ENCODE measurements around the gene SCAMP2. TPM values are rescaled to one million over a fixed set of nuclear protein-coding genes. Genes with fewer than 3 reads are reported as not detected.
A peak's percentile ranks its signal among the peaks of the same experiment; 100 is the strongest.

The SCAMP2 gene
- total RNA-seq, 1 experiment from 2014 or later, result 29.2 TPM

- no peaks in the 10 kb centered on the region for H3K9me3 ChIP-seq (replicated peaks)
- no peaks in the 10 kb centered on the region for H3K36me3 ChIP-seq
- H3K27me3 ChIP-seq, result peaks cover 5% of the 10 kb centered on the region; the same call in 1 of the 2 replicates
- no peak overlapping the region for H3K27ac ChIP-seq
- H3K4me3 ChIP-seq, result no peak overlapping the region
- DNase-seq, result no peak
- no peaks in the 10 kb centered on the region for H3K4me1 ChIP-seq
Observed at GRCh38 chr15:74815961-74816360, 57.2 kb downstream of the SCAMP2 start.

GRCh38 chr15:74815121-74815934 lies 57.8 kb downstream of the SCAMP2 start:
- H3K4me1 ChIP-seq, result no peaks in the 10 kb centered on the region
- no peak for DNase-seq
- H3K4me3 ChIP-seq, result no peak overlapping the region
- peaks cover 5% of the 10 kb centered on the region; the same call in 1 of the 2 replicates for H3K27me3 ChIP-seq
- no peaks in the 10 kb centered on the region for H3K36me3 ChIP-seq
- H3K9me3 ChIP-seq (replicated peaks), result no peaks in the 10 kb centered on the region
- H3K27ac ChIP-seq, result no peak overlapping the region

- no peaks in the 10 kb centered on the region for H3K9me3 ChIP-seq (replicated peaks)
- no peak within 1 kb of the TSS for H3K27ac ChIP-seq
- H3K4me1 ChIP-seq, result 0 out of 2 replicates have a peak, but pooled peaks cover 4% of the 10 kb centered on the region
- H3K36me3 ChIP-seq, result no peaks in the 10 kb centered on the region
- 0 out of 2 replicates have a peak, but pooled peaks cover 2% of the 10 kb centered on the region for H3K27me3 ChIP-seq
- no peak within 1 kb of the TSS for H3K4me3 ChIP-seq
- DNase-seq, result no peak
Observed at GRCh38 chr15:74812533-74812932, 60.6 kb downstream of the SCAMP2 start, which contains the start of gene LMAN1L. Gene LMAN1L, plus strand, starts transcription at chr15:74812835. Its CDS starts 20 bp downstream, at chr15:74812855.

- no peak overlapping the region for H3K27ac ChIP-seq
- no peak for DNase-seq
- H3K4me1 ChIP-seq, result 0 out of 2 replicates have a peak, but pooled peaks cover 4% of the 10 kb centered on the region
- H3K9me3 ChIP-seq (replicated peaks), result no peaks in the 10 kb centered on the region
- no peaks in the 10 kb centered on the region for H3K36me3 ChIP-seq
- no peaks in the 10 kb centered on the region for H3K27me3 ChIP-seq
- H3K4me3 ChIP-seq, result no peak overlapping the region
Observed at GRCh38 chr15:74809956-74810355, 63.2 kb downstream of the SCAMP2 start.

GRCh38 chr15:74809242-74809641 lies 63.9 kb downstream of the SCAMP2 start:
- no peak overlapping the region for H3K4me3 ChIP-seq
- H3K4me1 ChIP-seq, result 0 out of 2 replicates have a peak, but pooled peaks cover 4% of the 10 kb centered on the region
- peak in 1 of 2 experiments; percentile 36 for DNase-seq
- no peaks in the 10 kb centered on the region for H3K9me3 ChIP-seq (replicated peaks)
- H3K27me3 ChIP-seq, result no peaks in the 10 kb centered on the region
- H3K27ac ChIP-seq, result no peak overlapping the region
- H3K36me3 ChIP-seq, result no peaks in the 10 kb centered on the region

- H3K4me3 ChIP-seq, result no peak overlapping the region
- no peaks in the 10 kb centered on the region for H3K9me3 ChIP-seq (replicated peaks)
- no peaks in the 10 kb centered on the region for H3K36me3 ChIP-seq
- H3K4me1 ChIP-seq, result 0 out of 2 replicates have a peak, but pooled peaks cover 4% of the 10 kb centered on the region
- H3K27me3 ChIP-seq, result no peaks in the 10 kb centered on the region
- no peak overlapping the region for H3K27ac ChIP-seq
- no peak for DNase-seq
Observed at GRCh38 chr15:74808840-74809229, 64.3 kb downstream of the SCAMP2 start.

GRCh38 chr15:74808078-74808839 lies 64.9 kb downstream of the SCAMP2 start:
- no peak for DNase-seq
- Histone ChIP-seq H3K27me3 (no peaks in the 10 kb centered on the region), H3K4me3 (no peak overlapping the region), H3K36me3 (no peaks in the 10 kb centered on the region), H3K9me3 (replicated peaks) (no peaks in the 10 kb centered on the region), H3K4me1 (0 out of 2 replicates have a peak, but pooled peaks cover 4% of the 10 kb centered on the region), H3K27ac (no peak overlapping the region)

- H3K36me3 ChIP-seq, result peaks cover 2% of the 10 kb centered on the region; the same call in 1 of the 2 replicates
- no peak overlapping the region for H3K4me3 ChIP-seq
- H3K27ac ChIP-seq, result no peak overlapping the region
- H3K27me3 ChIP-seq, result no peaks in the 10 kb centered on the region
- DNase-seq, result no peak
- no peaks in the 10 kb centered on the region for H3K9me3 ChIP-seq (replicated peaks)
- H3K4me1 ChIP-seq, result 0 out of 2 replicates have a peak, but pooled peaks cover 4% of the 10 kb centered on the region
Observed at GRCh38 chr15:74807282-74807681, 65.9 kb downstream of the SCAMP2 start.

- Histone ChIP-seq H3K9me3 (replicated peaks) (no peaks in the 10 kb centered on the region), H3K27me3 (no peaks in the 10 kb centered on the region), H3K4me3 (no peak overlapping the region), H3K27ac (no peak overlapping the region), H3K36me3 (peaks cover 21% of the 10 kb centered on the region), H3K4me1 (0 out of 2 replicates have a peak, but pooled peaks cover 4% of the 10 kb centered on the region)
- no peak for DNase-seq
Observed at GRCh38 chr15:74804935-74805334, 68.2 kb downstream of the SCAMP2 start.

- no peaks in the 10 kb centered on the region for H3K4me1 ChIP-seq
- H3K27ac ChIP-seq, result no peak overlapping the region
- no peak overlapping the region for H3K4me3 ChIP-seq
- no peaks in the 10 kb centered on the region for H3K27me3 ChIP-seq
- peaks cover 27% of the 10 kb centered on the region for H3K36me3 ChIP-seq
- no peaks in the 10 kb centered on the region for H3K9me3 ChIP-seq (replicated peaks)
- no peak for DNase-seq
Observed at GRCh38 chr15:74802862-74803447, 70.2 kb downstream of the SCAMP2 start.

- Histone ChIP-seq H3K27me3 (no peaks in the 10 kb centered on the region), H3K27ac (no peak overlapping the region), H3K36me3 (peaks cover 27% of the 10 kb centered on the region), H3K9me3 (replicated peaks) (no peaks in the 10 kb centered on the region), H3K4me3 (no peak overlapping the region), H3K4me1 (no peaks in the 10 kb centered on the region)
- DNase-seq, result no peak
Observed at GRCh38 chr15:74802290-74802689, 70.9 kb downstream of the SCAMP2 start.

GRCh38 chr15:74801311-74801997 lies 71.7 kb downstream of the SCAMP2 start:
- no peaks in the 10 kb centered on the region for H3K4me1 ChIP-seq
- no peaks in the 10 kb centered on the region for H3K9me3 ChIP-seq (replicated peaks)
- no peaks in the 10 kb centered on the region for H3K27me3 ChIP-seq
- no peak for DNase-seq
- peaks cover 27% of the 10 kb centered on the region for H3K36me3 ChIP-seq
- H3K27ac ChIP-seq, result no peak overlapping the region
- no peak overlapping the region for H3K4me3 ChIP-seq

- Histone ChIP-seq H3K4me3 (no peak overlapping the region), H3K36me3 (peaks cover 27% of the 10 kb centered on the region)
Observed at GRCh38 chr15:74800559-74801094, 72.5 kb downstream of the SCAMP2 start.

More at GRCh38 chr15:74800559-74801094, 72.5 kb downstream of the SCAMP2 start:
- H3K4me1 ChIP-seq, result no peaks in the 10 kb centered on the region
- H3K9me3 ChIP-seq (replicated peaks), result no peaks in the 10 kb centered on the region
- no peak for DNase-seq
- no peaks in the 10 kb centered on the region for H3K27me3 ChIP-seq
- H3K27ac ChIP-seq, result no peak overlapping the region

Measured in SJCRH30 (cell line).